H9 (cell line): ENCODE data around the gene LAMA3. TPM values are rescaled to one million over a fixed set of nuclear protein-coding genes. Genes with fewer than 3 reads are reported as not detected.

ENCODE experiments used
- DNase-seq: peaks from one replicate; pipeline ENCODE4 v3.0.0-alpha.2; 2017
- H2AFZ ChIP-seq: one replicate; pipeline ENCODE4 v1.6.1; 2013; ENCODE audit warnings: mild to moderate bottlenecking, low read length, control low read depth, moderate library complexity
- H2AK5ac ChIP-seq: 2 replicates; pipeline ENCODE4 v1.6.1; 2013; ENCODE audit warnings: low read length, control low read depth, mixed read lengths; ENCODE audit not compliant: insufficient read length
- H2BK120ac ChIP-seq: one replicate; pipeline ENCODE4 v1.6.1; 2013; ENCODE audit warnings: low read depth, mild to moderate bottlenecking, low read length, control low read depth, inconsistent platforms; ENCODE audit not compliant: poor library complexity, severe bottlenecking
- H2BK12ac ChIP-seq: 2 replicates; pipeline ENCODE4 v1.6.1; 2013; ENCODE audit warnings: low read length, control low read depth, mixed read lengths, low read depth; ENCODE audit not compliant: insufficient read length
- H2BK15ac ChIP-seq: 2 replicates; pipeline ENCODE4 v1.6.1; 2013; ENCODE audit warnings: low read depth, low read length, control low read depth
- H2BK20ac ChIP-seq: one replicate; pipeline ENCODE4 v1.6.1; 2013; ENCODE audit warnings: low read depth, mild to moderate bottlenecking, low read length, control low read depth, inconsistent platforms; ENCODE audit not compliant: poor library complexity, severe bottlenecking
- H2BK5ac ChIP-seq: 2 replicates; pipeline ENCODE4 v1.6.1; 2013; ENCODE audit warnings: low read length, control low read depth, mixed read lengths; ENCODE audit not compliant: insufficient read length
- H3K14ac ChIP-seq: 2 replicates; pipeline ENCODE4 v1.6.1; 2013; ENCODE audit warnings: low read length, control low read depth; ENCODE audit not compliant: insufficient read depth
- H3K18ac ChIP-seq: 2 replicates; pipeline ENCODE4 v1.6.1; 2013; ENCODE audit warnings: low read depth, mild to moderate bottlenecking, mixed read lengths, low read length, control low read depth; ENCODE audit not compliant: insufficient read length
- H3K23ac ChIP-seq: 2 replicates; pipeline ENCODE4 v1.6.1; 2013; ENCODE audit warnings: low read length, control low read depth, mixed read lengths, low read depth; ENCODE audit not compliant: insufficient read length
- H3K23me2 ChIP-seq: 2 replicates; pipeline ENCODE4 v1.6.1; 2013; ENCODE audit warnings: low read depth, mild to moderate bottlenecking, mixed read lengths, low read length, control low read depth; ENCODE audit not compliant: insufficient read length, poor library complexity, severe bottlenecking
- H3K27ac ChIP-seq: 2 replicates; pipeline ENCODE4 v1.5.1; 2013; ENCODE audit warnings: low read length, control low read depth, mixed read lengths, low read depth; ENCODE audit not compliant: insufficient read length
- H3K27me3 ChIP-seq: 2 replicates; pipeline ENCODE4 v1.6.1; 2013; ENCODE audit warnings: low read length, control low read depth, inconsistent platforms; ENCODE audit not compliant: insufficient read depth
- H3K4ac ChIP-seq: 2 replicates; pipeline ENCODE4 v1.6.1; 2013; ENCODE audit warnings: low read depth, mild to moderate bottlenecking, control low read depth, inconsistent platforms, low read length, moderate library complexity
- H3K4me1 ChIP-seq: 2 replicates; pipeline ENCODE4 v1.6.1; 2013; ENCODE audit warnings: low read length, control low read depth, inconsistent platforms; ENCODE audit not compliant: insufficient read depth
- H3K4me2 ChIP-seq: 2 replicates; pipeline ENCODE4 v1.6.1; 2013; ENCODE audit warnings: low read length, control low read depth, mixed read lengths; ENCODE audit not compliant: insufficient read length, insufficient read depth
- H3K56ac ChIP-seq: 2 replicates; pipeline ENCODE4 v1.6.1; 2013; ENCODE audit warnings: low read depth, mild to moderate bottlenecking, mixed read lengths, low read length, control low read depth; ENCODE audit not compliant: insufficient read length
- H3K79me1 ChIP-seq: 2 replicates; pipeline ENCODE4 v1.6.1; 2013; ENCODE audit warnings: low read depth, mild to moderate bottlenecking, moderate library complexity, low read length, control low read depth, inconsistent platforms; ENCODE audit not compliant: insufficient read depth, poor library complexity, severe bottlenecking
- H3K79me2 ChIP-seq: 2 replicates; pipeline ENCODE4 v1.6.1; 2013; ENCODE audit warnings: low read length, control low read depth, inconsistent platforms; ENCODE audit not compliant: insufficient read depth
- H3K9ac ChIP-seq: 2 replicates; pipeline ENCODE4 v1.6.1; 2013; ENCODE audit warnings: low read length, control low read depth, mixed read lengths; ENCODE audit not compliant: insufficient read length; ENCODE audit errors: extremely low read depth
- H3K9me3 ChIP-seq: one replicate; pipeline ENCODE4 v1.6.1; 2013; ENCODE audit warnings: low read depth, low read length, inconsistent platforms; ENCODE audit not compliant: control insufficient read depth
- H3T11ph ChIP-seq: one replicate; pipeline ENCODE4 v1.6.1; 2013; ENCODE audit warnings: mild to moderate bottlenecking, low read length, control low read depth, inconsistent platforms
- H4K20me1 ChIP-seq: one replicate; pipeline ENCODE4 v1.6.1; 2013; ENCODE audit not compliant: control insufficient read depth, insufficient read length, insufficient read depth
- H4K5ac ChIP-seq: 2 replicates; pipeline ENCODE4 v1.6.1; 2013; ENCODE audit warnings: low read depth, mild to moderate bottlenecking, mixed read lengths, low read length, control low read depth; ENCODE audit not compliant: insufficient read length
- H4K8ac ChIP-seq: replicated peaks from 2 replicates; pipeline ENCODE4 v1.6.1; 2013; ENCODE audit warnings: low read length, control low read depth, mixed read lengths, low read depth; ENCODE audit not compliant: insufficient read length
- H4K91ac ChIP-seq: 2 replicates; pipeline ENCODE4 v1.6.1; 2013; ENCODE audit warnings: low read depth, mild to moderate bottlenecking, moderate library complexity, mixed read lengths, low read length, control low read depth; ENCODE audit not compliant: insufficient read length
- H3K27ac Mint-ChIP-seq, 3 experiments: 2 replicates in 2 of 3; 3 replicates in 1 of 3; pipeline ENCODE4 v1.8.0; 2020 to 2021; ENCODE audit warnings: mixed read lengths in 3 of 3, mild to moderate bottlenecking in 1 of 3, moderate library complexity in 1 of 3
- H3K27me3 Mint-ChIP-seq: 2 replicates; pipeline ENCODE4 v1.8.0; 2021; ENCODE audit warnings: low read depth, mild to moderate bottlenecking, moderate library complexity, mixed read lengths
- H3K36me3 Mint-ChIP-seq, 3 experiments: 2 replicates in 2 of 3; 3 replicates in 1 of 3; pipeline ENCODE4 v1.8.0; 2020 to 2021; ENCODE audit warnings: low read depth in 3 of 3, mixed read lengths in 3 of 3; ENCODE audit not compliant: insufficient read depth in 1 of 3
- H3K4me1 Mint-ChIP-seq, 2 experiments: 2 replicates each; pipeline ENCODE4 v1.8.0; 2020; ENCODE audit warnings: mixed read lengths in 2 of 2
- H3K4me3 Mint-ChIP-seq, 2 experiments: 2 replicates in 1 of 2; 3 replicates in 1 of 2; pipeline ENCODE4 v1.8.0; 2020 to 2021; ENCODE audit warnings: mild to moderate bottlenecking in 2 of 2, mixed read lengths in 2 of 2, moderate library complexity in 1 of 2
- H3K9me3 Mint-ChIP-seq, 2 experiments: 2 replicates in 1 of 2; 3 replicates in 1 of 2; pipeline ENCODE4 v1.8.0; 2020; ENCODE audit warnings: mild to moderate bottlenecking in 2 of 2, mixed read lengths in 2 of 2, moderate library complexity in 1 of 2
- CTCF ChIP-seq: fragments of 200-600 bp; sonication (generic); conservative IDR thresholded peaks from 3 replicates; pipeline ENCODE4 v1.8.0; 2021; ENCODE audit warnings: antibody characterized with exemption, mild to moderate bottlenecking
- WGBS: extraction: QIAGEN DNeasy Blood & Tissue Kit; methylation state at CpG from one replicate; pipeline ENCODE4 v1.1.7; 2013; ENCODE audit warnings: missing lambda C conversion rate, low lambda C conversion rate, mixed read lengths; ENCODE audit not compliant: insufficient read length; ENCODE audit errors: extremely low coverage; 5-methylcytosine and 5-hydroxymethylcytosine counted together
- total RNA-seq: library from RNA; stranded (reverse); gene quantifications from 2 replicates; pipeline ENCODE4 v1.2.1, GENCODE V29; 2021

The LAMA3 gene
- total RNA-seq, 1 experiment from 2014 or later = 0.33 TPM

- H3K27ac Mint-ChIP-seq = no peak overlapping the region
- Histone ChIP-seq H3K56ac (no peak overlapping the region), H2AFZ (no peak overlapping the region), H3K27ac (no peak overlapping the region), H3K9ac (no peak overlapping the region), H2AK5ac (no peak overlapping the region), H2BK15ac (no peak overlapping the region), H3K27me3 (no peaks in the 10 kb centered on the region), H3K9me3 (no peaks in the 10 kb centered on the region), H4K91ac (no peak overlapping the region), H2BK20ac (no peak overlapping the region), H2BK5ac (no peak overlapping the region), H3K18ac (no peak overlapping the region), H3K14ac (no peak overlapping the region), H3K4me1 (no peaks in the 10 kb centered on the region), H2BK12ac (no peak overlapping the region), H3K4ac (no peak overlapping the region), H3K79me2 (no peaks in the 10 kb centered on the region), H3K4me2 (no peak overlapping the region), H4K8ac (no peak overlapping the region), H4K5ac (no peak overlapping the region), H3T11ph (no peak overlapping the region), H3K79me1 (no peaks in the 10 kb centered on the region), H3K23ac (no peak overlapping the region), H4K20me1 (no peaks in the 10 kb centered on the region), H3K23me2 (no peaks in the 10 kb centered on the region), H2BK120ac (no peak overlapping the region)
- no peak for TF ChIP-seq CTCF
- no peaks in the 10 kb centered on the region for H3K36me3 Mint-ChIP-seq
- WGBS = no CpG with 5 or more reads among the region's 4 CpGs
- H3K9me3 Mint-ChIP-seq = no peaks in the 10 kb centered on the region
- no peak overlapping the region for H3K4me3 Mint-ChIP-seq
- peaks cover 5 to 8% of the 10 kb centered on the region in 2 experiments; a peak in 2 of 4 replicates for H3K4me1 Mint-ChIP-seq
- no peak for DNase-seq
- no peaks in the 10 kb centered on the region for H3K27me3 Mint-ChIP-seq
Measured at GRCh38 chr18:23721696-23722480, 32.6 kb downstream of the LAMA3 start.
